ENCODE data around the gene MAPK10. TPM values are rescaled to one million over a fixed set of nuclear protein-coding genes. Genes with fewer than 3 reads are reported as not detected.
"Not testable (repeated sequence)": the region's sequence is repeated elsewhere in the genome, so short reads cannot be mapped to it uniquely, and the experiment has no call there.

The MAPK10 gene
- total and polyA plus RNA-seq, 2 experiments from 2014 or later, result 5.9 to 14.8 TPM

DNA sequence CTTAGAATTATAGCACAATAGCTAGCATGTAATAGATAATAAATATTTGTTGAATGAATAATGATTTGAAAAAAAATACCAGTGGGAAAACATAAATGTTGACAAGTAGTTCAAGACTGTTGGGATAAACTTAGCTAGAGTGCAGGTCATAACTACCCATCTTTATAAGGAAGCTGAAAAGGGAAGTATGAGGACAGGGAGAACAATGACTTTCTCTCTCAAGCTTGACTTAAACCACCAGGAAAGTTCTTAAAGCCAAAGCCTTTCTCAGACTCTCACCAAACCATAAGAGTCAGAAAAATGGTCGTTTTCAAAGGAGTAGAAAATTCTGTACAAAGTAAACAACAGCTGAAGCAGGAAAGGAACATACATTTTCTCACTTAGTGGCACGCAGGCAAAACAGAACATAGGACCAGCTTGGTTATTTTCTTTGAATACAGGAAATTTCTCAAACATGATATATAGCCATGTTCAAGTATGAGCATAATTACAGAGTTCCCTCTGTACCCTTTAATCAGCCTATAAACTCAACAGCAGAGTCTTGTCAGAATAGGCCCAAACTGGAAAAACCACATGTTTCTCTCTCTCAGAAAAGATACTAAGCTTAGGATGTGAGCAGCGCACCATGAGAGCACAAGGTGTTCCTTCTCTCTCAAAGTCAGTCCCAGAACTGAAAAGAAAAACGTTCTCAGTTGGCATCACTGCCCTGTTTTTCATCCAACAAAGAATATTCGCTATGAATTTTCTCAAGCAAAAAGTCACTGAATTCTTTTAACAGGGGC lies 28.7 kb downstream of the MAPK10 start:
- TF ChIP-seq, protein P1, sequence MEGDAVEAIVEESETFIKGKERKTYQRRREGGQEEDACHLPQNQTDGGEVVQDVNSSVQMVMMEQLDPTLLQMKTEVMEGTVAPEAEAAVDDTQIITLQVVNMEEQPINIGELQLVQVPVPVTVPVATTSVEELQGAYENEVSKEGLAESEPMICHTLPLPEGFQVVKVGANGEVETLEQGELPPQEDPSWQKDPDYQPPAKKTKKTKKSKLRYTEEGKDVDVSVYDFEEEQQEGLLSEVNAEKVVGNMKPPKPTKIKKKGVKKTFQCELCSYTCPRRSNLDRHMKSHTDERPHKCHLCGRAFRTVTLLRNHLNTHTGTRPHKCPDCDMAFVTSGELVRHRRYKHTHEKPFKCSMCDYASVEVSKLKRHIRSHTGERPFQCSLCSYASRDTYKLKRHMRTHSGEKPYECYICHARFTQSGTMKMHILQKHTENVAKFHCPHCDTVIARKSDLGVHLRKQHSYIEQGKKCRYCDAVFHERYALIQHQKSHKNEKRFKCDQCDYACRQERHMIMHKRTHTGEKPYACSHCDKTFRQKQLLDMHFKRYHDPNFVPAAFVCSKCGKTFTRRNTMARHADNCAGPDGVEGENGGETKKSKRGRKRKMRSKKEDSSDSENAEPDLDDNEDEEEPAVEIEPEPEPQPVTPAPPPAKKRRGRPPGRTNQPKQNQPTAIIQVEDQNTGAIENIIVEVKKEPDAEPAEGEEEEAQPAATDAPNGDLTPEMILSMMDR (IDR thresholded peaks at IDR 0.05; ENCODE audit: poor library complexity), result no peak
- TF ChIP-seq EZH2 (IDR thresholded peaks at IDR 0.05; ENCODE audit: borderline replicate concordance) (no peak), EZH2phosphoT487 (IDR thresholded peaks at IDR 0.05; ENCODE audit: low read depth, severe bottlenecking, unreplicated experiment) (no peak)

DNA sequence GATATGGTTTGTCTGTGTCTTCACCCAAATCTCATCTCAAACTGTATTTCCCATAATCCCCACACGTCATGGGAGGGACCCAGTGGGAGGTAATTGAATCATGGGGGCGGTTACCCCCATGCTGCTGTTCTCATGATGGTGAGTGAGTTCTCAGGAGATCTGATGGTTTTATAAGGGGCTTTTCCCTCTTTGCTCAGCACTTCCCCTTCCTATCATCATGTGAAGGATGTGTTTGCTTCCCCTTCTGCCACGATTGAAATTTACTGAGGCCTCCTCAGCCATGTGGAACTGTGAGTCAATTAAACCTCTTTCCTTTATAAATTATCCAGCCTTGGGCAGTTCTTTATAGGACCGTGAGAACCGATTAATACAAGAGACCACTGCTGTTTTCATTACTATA lies 29.4 kb downstream of the MAPK10 start:
- H3K4me1 ChIP-seq (ENCODE audit: insufficient read depth); DNase-seq (ENCODE audit: low spot score): not testable (repeated sequence)

More for the DNA sequence above, 28.7 kb downstream of the MAPK10 start:
- Histone ChIP-seq H3K79me2 (no peaks in the 10 kb centered on the region), H2AFZ (no peak overlapping the region), H3K9me2 (replicated peaks; ENCODE audit: insufficient read depth) (no peaks in the 10 kb centered on the region), H3K4me2 (no peak overlapping the region), H3K36me3 (replicated peaks; ENCODE audit: insufficient read depth, low read depth) (no peaks in the 10 kb centered on the region), H3K27ac (peak overlapping the region; percentile 80), H3K27me3 (no peaks in the 10 kb centered on the region), H3K9me3 (ENCODE audit: low read depth) (no peaks in the 10 kb centered on the region), H3K4me1 (ENCODE audit: insufficient read depth) (peaks cover 6% of the 10 kb centered on the region), H4K20me1 (ENCODE audit: insufficient read depth, poor library complexity, severe bottlenecking) (no peaks in the 10 kb centered on the region), H3K4me3 (no peak overlapping the region)
- 49% methylated on average over 5 of the region's 5 CpGs for WGBS (ENCODE audit: low lambda C conversion rate, missing lambda C conversion rate)
- peak; percentile 22 for DNase-seq (ENCODE audit: low spot score)

DNA sequence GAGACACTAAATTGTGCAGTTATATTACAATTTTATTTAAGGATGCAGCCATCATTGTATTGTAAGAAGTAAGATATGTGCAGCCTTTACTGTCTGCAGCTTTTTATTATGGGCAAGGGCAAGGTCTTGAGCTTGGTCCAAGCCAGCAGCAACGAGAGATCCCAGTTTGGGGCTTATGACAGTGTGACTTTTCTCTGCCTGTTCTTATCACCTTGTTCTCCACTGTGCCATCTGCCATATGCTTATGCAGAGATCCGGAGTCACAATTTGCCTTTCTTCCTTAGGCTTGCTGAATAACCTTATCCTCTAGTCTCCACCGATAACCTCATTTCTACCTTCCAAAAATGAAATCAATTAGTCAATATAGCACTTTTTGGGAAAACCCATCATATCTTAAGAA lies 30.4 kb downstream of the MAPK10 start:
- TF ChIP-seq EZH2 (IDR thresholded peaks at IDR 0.05; ENCODE audit: borderline replicate concordance) (no peak), EZH2phosphoT487 (IDR thresholded peaks at IDR 0.05; ENCODE audit: low read depth, severe bottlenecking, unreplicated experiment) (no peak)
- TF ChIP-seq, protein P1 (IDR thresholded peaks at IDR 0.05; ENCODE audit: poor library complexity), result no peak
- Histone ChIP-seq H3K4me3 (no peak overlapping the region), H3K27ac (no peak overlapping the region), H3K36me3 (replicated peaks; ENCODE audit: insufficient read depth, low read depth) (no peaks in the 10 kb centered on the region), H3K79me2 (no peaks in the 10 kb centered on the region), H2AFZ (no peak overlapping the region), H3K27me3 (no peaks in the 10 kb centered on the region), H3K4me2 (no peak overlapping the region), H3K9me2 (replicated peaks; ENCODE audit: insufficient read depth) (no peaks in the 10 kb centered on the region), H4K20me1 (ENCODE audit: insufficient read depth, poor library complexity, severe bottlenecking) (no peaks in the 10 kb centered on the region), H3K4me1 (ENCODE audit: insufficient read depth) (peaks cover 6% of the 10 kb centered on the region), H3K9me3 (ENCODE audit: low read depth) (no peaks in the 10 kb centered on the region)
- DNase-seq (ENCODE audit: low spot score), result no peak
- 76% methylated on average over 3 of the region's 3 CpGs for WGBS (ENCODE audit: low lambda C conversion rate, missing lambda C conversion rate)

More for the DNA sequence above, 29.4 kb downstream of the MAPK10 start:
- WGBS (ENCODE audit: low lambda C conversion rate, missing lambda C conversion rate), result 73% methylated on average over 5 of the region's 5 CpGs
- not testable (repeated sequence) for H3K4me2 ChIP-seq; H4K20me1 ChIP-seq (ENCODE audit: insufficient read depth, poor library complexity, severe bottlenecking); H3K79me2 ChIP-seq; H2AFZ ChIP-seq; H3K27me3 ChIP-seq; H3K9me2 ChIP-seq (replicated peaks; ENCODE audit: insufficient read depth); H3K4me3 ChIP-seq; H3K9me3 ChIP-seq (ENCODE audit: low read depth); H3K36me3 ChIP-seq (replicated peaks; ENCODE audit: insufficient read depth, low read depth)
- H3K27ac ChIP-seq, result peak overlapping the region; percentile 80

DNA sequence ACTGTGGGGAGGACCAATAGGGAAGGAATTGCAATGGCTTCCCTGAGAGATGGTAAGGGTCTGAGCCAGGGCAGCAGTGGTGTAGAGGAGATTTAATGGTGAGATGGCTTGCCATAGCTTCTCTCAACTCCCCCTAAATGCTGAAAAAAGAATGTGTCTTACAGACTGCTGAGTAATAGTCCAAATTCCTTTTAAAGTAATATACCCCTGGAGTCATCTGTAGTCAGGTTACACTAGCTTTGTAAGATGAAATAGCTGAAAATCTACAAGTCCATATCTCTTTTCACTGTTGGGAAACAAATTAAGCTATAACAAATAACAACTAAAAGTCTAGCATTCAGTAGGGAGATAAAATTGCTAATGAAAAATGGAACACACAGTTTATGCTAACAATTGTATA lies 33.5 kb downstream of the MAPK10 start:
- Histone ChIP-seq H3K9me2 (replicated peaks; ENCODE audit: insufficient read depth) (no peaks in the 10 kb centered on the region), H3K27me3 (no peaks in the 10 kb centered on the region), H4K20me1 (ENCODE audit: insufficient read depth, poor library complexity, severe bottlenecking) (no peaks in the 10 kb centered on the region), H3K27ac (no peak overlapping the region), H2AFZ (no peak overlapping the region), H3K36me3 (replicated peaks; ENCODE audit: insufficient read depth, low read depth) (no peaks in the 10 kb centered on the region), H3K4me3 (no peak overlapping the region), H3K4me2 (no peak overlapping the region), H3K79me2 (no peaks in the 10 kb centered on the region), H3K4me1 (ENCODE audit: insufficient read depth) (peaks cover 6% of the 10 kb centered on the region), H3K9me3 (ENCODE audit: low read depth) (no peaks in the 10 kb centered on the region)
- DNase-seq (ENCODE audit: low spot score), result no peak
- TF ChIP-seq EZH2phosphoT487 (IDR thresholded peaks at IDR 0.05; ENCODE audit: low read depth, severe bottlenecking, unreplicated experiment) (no peak), EZH2 (IDR thresholded peaks at IDR 0.05; ENCODE audit: borderline replicate concordance) (no peak)
- TF ChIP-seq, protein P1 (IDR thresholded peaks at IDR 0.05; ENCODE audit: poor library complexity), result no peak

Data from hepatocyte (in vitro differentiated cells).